ENCODE data around the gene OPTN.

Gene OPTN

GRCh38 chr10:13182424-13182823 is 82.5 kb downstream of the OPTN start:
- H3K27me3 ChIP-seq: no peaks in the 10 kb centered on the region
- no peaks in the 10 kb centered on the region for H3K4me1 ChIP-seq
- no peaks in the 10 kb centered on the region for H3K36me3 ChIP-seq
- no peak for TF ChIP-seq CTCF (IDR thresholded peaks at IDR 0.05)
- H3K27ac ChIP-seq: no peak overlapping the region
- intact Hi-C loops (cut with DNase I; ENCODE audit: low total_unique reads): no loop called here
- no peak overlapping the region for H3K4me3 ChIP-seq
- no peak for DNase-seq
- H3K9me3 ChIP-seq: no peaks in the 10 kb centered on the region

GRCh38 chr10:13183625-13184024 is 83.7 kb downstream of the OPTN start:
- H3K4me3 ChIP-seq: no peak overlapping the region
- no peaks in the 10 kb centered on the region for H3K27me3 ChIP-seq
- no peak for TF ChIP-seq CTCF (IDR thresholded peaks at IDR 0.05)
- no peaks in the 10 kb centered on the region for H3K36me3 ChIP-seq
- intact Hi-C loops (cut with DNase I; ENCODE audit: low total_unique reads): no loop called here
- no peak for DNase-seq
- no peak overlapping the region for H3K27ac ChIP-seq
- no peaks in the 10 kb centered on the region for H3K9me3 ChIP-seq
- H3K4me1 ChIP-seq: no peaks in the 10 kb centered on the region

- Histone ChIP-seq H3K27ac (no peak overlapping the region), H3K36me3 (no peaks in the 10 kb centered on the region), H3K9me3 (no peaks in the 10 kb centered on the region), H3K27me3 (no peaks in the 10 kb centered on the region), H3K4me3 (no peak overlapping the region), H3K4me1 (no peaks in the 10 kb centered on the region)
- DNase-seq: no peak
- no peak for TF ChIP-seq CTCF (IDR thresholded peaks at IDR 0.05)
- intact Hi-C loops (cut with DNase I; ENCODE audit: low total_unique reads): no loop called here
Measured at GRCh38 chr10:13184276-13184675, 84.3 kb downstream of the OPTN start.

GRCh38 chr10:13184730-13185514 is 85.0 kb downstream of the OPTN start:
- Histone ChIP-seq H3K9me3 (no peaks in the 10 kb centered on the region), H3K36me3 (no peaks in the 10 kb centered on the region), H3K4me1 (peaks cover 0 to 4% (median under 1%) of the 10 kb centered on the region in 4 donors), H3K27me3 (no peaks in the 10 kb centered on the region), H3K27ac (no peak overlapping the region), H3K4me3 (no peak overlapping the region)
- intact Hi-C loops (cut with DNase I; ENCODE audit: low total_unique reads): no loop called here
- TF ChIP-seq CTCF (IDR thresholded peaks at IDR 0.05): no peak
- DNase-seq: no peak

GRCh38 chr10:13187135-13187534 is 87.2 kb downstream of the OPTN start:
- no peaks in the 10 kb centered on the region for H3K27me3 ChIP-seq
- no peaks in the 10 kb centered on the region for H3K36me3 ChIP-seq
- no peak overlapping the region for H3K27ac ChIP-seq
- DNase-seq: no peak
- H3K4me3 ChIP-seq: no peak overlapping the region
- TF ChIP-seq CTCF (IDR thresholded peaks at IDR 0.05): no peak
- intact Hi-C loops (cut with DNase I; ENCODE audit: low total_unique reads): no loop called here
- peaks cover 0 to 5% (median 1%) of the 10 kb centered on the region in 4 donors for H3K4me1 ChIP-seq
- H3K9me3 ChIP-seq: no peaks in the 10 kb centered on the region
